ENCODE results near the gene ZNF264.
A peak's percentile ranks its signal among the peaks of the same experiment; 100 is the strongest.

DNA sequence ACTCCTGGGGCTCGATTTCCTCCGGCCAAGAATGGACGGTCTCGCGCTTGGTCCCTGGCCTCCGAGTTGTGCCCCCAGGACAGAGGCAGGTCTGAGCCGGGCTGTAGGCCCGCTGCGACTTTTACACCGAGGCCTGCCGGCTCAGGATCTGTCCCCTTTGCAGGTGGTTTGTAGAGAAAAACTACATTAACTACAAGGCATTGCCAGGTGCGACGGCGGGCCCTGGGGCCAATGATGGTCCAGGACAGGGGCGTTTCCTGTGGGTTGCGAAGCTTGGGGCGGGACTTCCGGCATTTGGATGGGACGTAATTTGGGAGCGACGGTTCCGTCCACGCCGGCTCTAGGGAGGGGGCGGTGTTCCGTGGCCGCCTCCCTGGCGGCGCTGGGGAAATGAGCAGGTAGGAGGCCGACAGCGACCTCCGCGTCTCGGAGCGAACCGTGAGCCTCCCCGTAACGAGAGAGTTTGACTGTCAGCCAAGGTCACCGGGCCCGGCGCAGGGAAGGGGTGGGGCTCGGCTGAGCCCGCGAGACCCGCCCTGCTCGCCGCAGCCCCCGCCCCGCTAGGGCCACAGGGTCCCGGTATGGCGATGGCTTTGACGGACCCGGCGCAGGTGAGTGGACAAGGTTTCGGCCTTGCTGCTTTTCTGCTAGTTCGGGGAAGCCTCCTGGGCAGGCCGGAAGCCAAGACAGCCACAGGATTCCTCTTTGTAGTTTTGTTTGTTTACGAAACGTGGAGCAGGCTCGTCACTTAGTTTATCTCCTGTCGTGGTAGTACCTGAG is 49.2 kb downstream of the ZNF264 start, which contains the start of gene ZNF805:
- no peak for TF ChIP-seq CTCF (IDR thresholded peaks at IDR 0.05; ENCODE audit: insufficient read depth, low read length)
- peak; percentile 95 for TF ChIP-seq GABPA (IDR thresholded peaks at IDR 0.05; ENCODE audit: low read depth)
- no peak; the same call in 1 of the 2 replicates for TF ChIP-seq POLR2AphosphoS5 (IDR thresholded peaks at IDR 0.05; ENCODE audit: low read depth)
- TF ChIP-seq, protein P1, sequence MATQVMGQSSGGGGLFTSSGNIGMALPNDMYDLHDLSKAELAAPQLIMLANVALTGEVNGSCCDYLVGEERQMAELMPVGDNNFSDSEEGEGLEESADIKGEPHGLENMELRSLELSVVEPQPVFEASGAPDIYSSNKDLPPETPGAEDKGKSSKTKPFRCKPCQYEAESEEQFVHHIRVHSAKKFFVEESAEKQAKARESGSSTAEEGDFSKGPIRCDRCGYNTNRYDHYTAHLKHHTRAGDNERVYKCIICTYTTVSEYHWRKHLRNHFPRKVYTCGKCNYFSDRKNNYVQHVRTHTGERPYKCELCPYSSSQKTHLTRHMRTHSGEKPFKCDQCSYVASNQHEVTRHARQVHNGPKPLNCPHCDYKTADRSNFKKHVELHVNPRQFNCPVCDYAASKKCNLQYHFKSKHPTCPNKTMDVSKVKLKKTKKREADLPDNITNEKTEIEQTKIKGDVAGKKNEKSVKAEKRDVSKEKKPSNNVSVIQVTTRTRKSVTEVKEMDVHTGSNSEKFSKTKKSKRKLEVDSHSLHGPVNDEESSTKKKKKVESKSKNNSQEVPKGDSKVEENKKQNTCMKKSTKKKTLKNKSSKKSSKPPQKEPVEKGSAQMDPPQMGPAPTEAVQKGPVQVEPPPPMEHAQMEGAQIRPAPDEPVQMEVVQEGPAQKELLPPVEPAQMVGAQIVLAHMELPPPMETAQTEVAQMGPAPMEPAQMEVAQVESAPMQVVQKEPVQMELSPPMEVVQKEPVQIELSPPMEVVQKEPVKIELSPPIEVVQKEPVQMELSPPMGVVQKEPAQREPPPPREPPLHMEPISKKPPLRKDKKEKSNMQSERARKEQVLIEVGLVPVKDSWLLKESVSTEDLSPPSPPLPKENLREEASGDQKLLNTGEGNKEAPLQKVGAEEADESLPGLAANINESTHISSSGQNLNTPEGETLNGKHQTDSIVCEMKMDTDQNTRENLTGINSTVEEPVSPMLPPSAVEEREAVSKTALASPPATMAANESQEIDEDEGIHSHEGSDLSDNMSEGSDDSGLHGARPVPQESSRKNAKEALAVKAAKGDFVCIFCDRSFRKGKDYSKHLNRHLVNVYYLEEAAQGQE (IDR thresholded peaks at IDR 0.05; ENCODE audit: insufficient replicate concordance, low read depth): no peak
- TF ChIP-seq SPI1 (IDR thresholded peaks at IDR 0.05; ENCODE audit: borderline replicate concordance, low read depth): no peak
